ENCODE results near the gene CREB5.

- TF ChIP-seq CTCF (conservative IDR thresholded peaks at IDR 0.05; ENCODE audit: low read depth in 2 of 2): no peak
- no peak for TF ChIP-seq EZH2phosphoT487 (IDR thresholded peaks at IDR 0.05; ENCODE audit: unreplicated experiment)
- TF ChIP-seq POLR2AphosphoS5 (IDR thresholded peaks at IDR 0.05; ENCODE audit: low read depth): no peak
- TF ChIP-seq REST (IDR thresholded peaks at IDR 0.05; ENCODE audit: unreplicated experiment): no peak
Measured at GRCh38 chr7:28669330-28669729, 257.0 kb downstream of the CREB5 start.
